Measurements from ENCODE around the gene CCL11.
"Not testable (repeated sequence)": the region's sequence is repeated elsewhere in the genome, so short reads cannot be mapped to it uniquely, and the experiment has no call there.

The CCL11 gene

GRCh38 chr17:34308371-34308770 is 22.8 kb downstream of the CCL11 start:
- DNase-seq: no peak

- no peak for DNase-seq
These were observed 25.7 kb downstream of the CCL11 start for GRCh38 chr17:34311291-34311690.

GRCh38 chr17:34312080-34312479 is 26.5 kb downstream of the CCL11 start:
- no peak for DNase-seq

GRCh38 chr17:34313164-34313563 is 27.6 kb downstream of the CCL11 start:
- DNase-seq: no peak

GRCh38 chr17:34314279-34314678 is 28.7 kb downstream of the CCL11 start:
- DNase-seq: no peak

- DNase-seq: no peak
These were observed 32.9 kb downstream of the CCL11 start for GRCh38 chr17:34318474-34318873.

- no peak for DNase-seq
These were observed 33.5 kb downstream of the CCL11 start, which contains the start of gene CCL8 for GRCh38 chr17:34319039-34319483. CCL8 (plus strand) TSS chr17:34319435; CDS start chr17:34319502, 67 bp downstream.

GRCh38 chr17:34321964-34322363 is 36.4 kb downstream of the CCL11 start:
- no peak for DNase-seq

- not testable (repeated sequence) for DNase-seq
These were observed 42.0 kb downstream of the CCL11 start for GRCh38 chr17:34327580-34327979.

GRCh38 chr17:34337701-34338100 is 52.2 kb downstream of the CCL11 start:
- DNase-seq: no peak
